Measurements from ENCODE around the gene BBS9. TPM values are rescaled to one million over a fixed set of nuclear protein-coding genes. Genes with fewer than 3 reads are reported as not detected.

BBS9 gene
- total RNA-seq, 1 experiment from 2014 or later = 4.7 TPM

DNA sequence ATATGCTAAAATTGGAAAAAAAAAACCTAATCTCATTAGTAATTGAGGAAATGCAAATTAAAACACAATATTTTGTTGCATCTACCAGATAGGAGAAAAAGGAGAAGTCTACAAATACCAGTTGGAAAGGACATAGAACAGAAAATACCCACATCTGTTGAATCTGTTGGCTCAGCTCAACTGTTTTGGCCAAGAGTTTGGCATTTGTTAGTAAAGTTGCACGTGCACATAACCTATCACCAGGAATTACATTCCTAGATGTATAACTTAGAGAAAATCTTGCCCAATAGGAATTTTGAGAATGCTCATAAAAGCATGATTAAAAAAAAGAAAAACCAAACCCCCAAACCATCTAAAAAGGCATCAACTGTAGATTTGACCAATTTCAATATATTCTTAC lies 493.9 kb downstream of the BBS9 start:
- TF ChIP-seq CTCF (IDR thresholded peaks at IDR 0.05; ENCODE audit: insufficient read depth in 1 of 2, low read depth in 1 of 2, low read length in 1 of 2, severe bottlenecking in 1 of 2, unreplicated experiment in 1 of 2) = no peak
- Histone ChIP-seq H3K27me3 (replicated peaks; ENCODE audit: control insufficient read depth, insufficient read depth, low read length) (no peaks in the 10 kb centered on the region), H3K36me3 (ENCODE audit: control insufficient read depth, insufficient read depth, low read length) (no peaks in the 10 kb centered on the region), H3K9me3 (no peaks in the 10 kb centered on the region), H3K4me1 (no peaks in the 10 kb centered on the region), H3K4me3 (ENCODE audit: low read depth, low read length) (no peak overlapping the region)
- CTCF ChIA-PET = no interaction called here
- no TSS peak for BruUV-seq (replicated peaks)
- Mint-ChIP-seq H3K36me3 (ENCODE audit: insufficient read depth, unreplicated experiment) (no peaks in the 10 kb centered on the region), H3K27ac (ENCODE audit: unreplicated experiment) (no peak overlapping the region), H3K9me3 (ENCODE audit: unreplicated experiment) (peaks cover 18% of the 10 kb centered on the region), H3K27me3 (ENCODE audit: insufficient read depth, unreplicated experiment) (no peaks in the 10 kb centered on the region), H3K4me1 (ENCODE audit: low read depth, unreplicated experiment) (no peaks in the 10 kb centered on the region), H3K4me3 (ENCODE audit: unreplicated experiment) (no peak overlapping the region)
- no peak for DNase-seq
- intact Hi-C loops (cut with micrococcal nuclease; ENCODE audit: unreplicated experiment) = no loop called here
- POLR2A ChIA-PET = no interaction called here

DNA sequence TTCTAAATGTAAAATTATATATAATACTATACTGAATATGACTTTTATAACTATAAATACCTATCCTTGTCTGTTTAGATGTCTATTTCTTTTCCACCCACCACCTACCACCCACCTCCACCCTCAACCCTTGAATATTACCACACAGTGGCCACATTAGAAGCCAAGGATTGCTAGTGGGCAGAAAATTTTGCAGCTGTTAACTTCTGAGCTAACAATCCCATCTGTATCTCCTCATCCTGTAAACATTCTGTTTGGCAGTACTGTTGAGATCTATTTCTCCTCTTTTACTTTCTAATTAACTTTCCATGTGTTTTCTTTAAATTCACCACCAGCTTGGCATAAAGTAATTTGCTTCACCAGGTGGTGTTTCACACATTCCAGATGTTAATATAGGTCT lies 494.9 kb downstream of the BBS9 start:
- POLR2A ChIA-PET = no interaction called here
- Histone ChIP-seq H3K4me3 (ENCODE audit: low read depth, low read length) (no peak overlapping the region), H3K27me3 (replicated peaks; ENCODE audit: control insufficient read depth, insufficient read depth, low read length) (no peaks in the 10 kb centered on the region), H3K4me1 (no peaks in the 10 kb centered on the region), H3K9me3 (no peaks in the 10 kb centered on the region), H3K36me3 (ENCODE audit: control insufficient read depth, insufficient read depth, low read length) (no peaks in the 10 kb centered on the region)
- Mint-ChIP-seq H3K27me3 (ENCODE audit: insufficient read depth, unreplicated experiment) (no peaks in the 10 kb centered on the region), H3K36me3 (ENCODE audit: insufficient read depth, unreplicated experiment) (no peaks in the 10 kb centered on the region), H3K9me3 (ENCODE audit: unreplicated experiment) (peaks cover 18% of the 10 kb centered on the region), H3K4me3 (ENCODE audit: unreplicated experiment) (no peak overlapping the region), H3K4me1 (ENCODE audit: low read depth, unreplicated experiment) (no peaks in the 10 kb centered on the region), H3K27ac (ENCODE audit: unreplicated experiment) (no peak overlapping the region)
- no peak for DNase-seq
- no peak for TF ChIP-seq CTCF (IDR thresholded peaks at IDR 0.05; ENCODE audit: insufficient read depth in 1 of 2, low read depth in 1 of 2, low read length in 1 of 2, severe bottlenecking in 1 of 2, unreplicated experiment in 1 of 2)
- CTCF ChIA-PET = no interaction called here
- intact Hi-C loops (cut with micrococcal nuclease; ENCODE audit: unreplicated experiment) = no loop called here
- BruUV-seq (replicated peaks) = no TSS peak

DNA sequence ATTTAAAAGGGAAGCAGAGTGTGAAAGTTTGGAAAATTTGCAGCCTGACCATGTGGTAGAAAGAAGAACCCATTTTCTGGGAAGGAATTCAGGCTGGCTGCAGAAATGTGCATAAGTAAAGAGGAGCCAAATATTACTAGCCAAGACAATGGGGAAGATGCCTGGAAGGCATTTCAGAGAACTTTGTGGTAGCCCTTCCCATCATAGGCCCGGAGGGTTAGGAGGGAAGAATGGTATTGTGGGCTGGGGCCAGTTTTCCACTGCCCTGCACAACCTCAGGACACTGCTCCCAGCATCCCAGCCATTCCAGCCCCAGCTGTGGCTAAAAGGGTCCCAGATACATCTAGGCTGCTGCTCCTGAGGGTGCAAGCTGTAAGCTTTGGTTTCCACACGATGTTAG lies 497.5 kb downstream of the BBS9 start:
- POLR2A ChIA-PET = no interaction called here
- H3K9me3 ChIP-seq = no peaks in the 10 kb centered on the region
- no peaks in the 10 kb centered on the region for H3K36me3 Mint-ChIP-seq (ENCODE audit: insufficient read depth, unreplicated experiment)
- no peaks in the 10 kb centered on the region for H3K4me1 Mint-ChIP-seq (ENCODE audit: low read depth, unreplicated experiment)
- no peak overlapping the region for H3K4me3 ChIP-seq (ENCODE audit: low read depth, low read length)
- H3K9me3 Mint-ChIP-seq (ENCODE audit: unreplicated experiment) = peaks cover 8% of the 10 kb centered on the region
- no peak for DNase-seq
- intact Hi-C loops (cut with micrococcal nuclease; ENCODE audit: unreplicated experiment) = no loop called here
- no TSS peak for BruUV-seq (replicated peaks)
- no peak overlapping the region for H3K4me3 Mint-ChIP-seq (ENCODE audit: unreplicated experiment)
- H3K27me3 Mint-ChIP-seq (ENCODE audit: insufficient read depth, unreplicated experiment) = no peaks in the 10 kb centered on the region
- TF ChIP-seq CTCF (IDR thresholded peaks at IDR 0.05; ENCODE audit: insufficient read depth in 1 of 2, low read depth in 1 of 2, low read length in 1 of 2, severe bottlenecking in 1 of 2, unreplicated experiment in 1 of 2) = no peak
- CTCF ChIA-PET = no interaction called here
- no peaks in the 10 kb centered on the region for H3K27me3 ChIP-seq (replicated peaks; ENCODE audit: control insufficient read depth, insufficient read depth, low read length)
- H3K36me3 ChIP-seq (ENCODE audit: control insufficient read depth, insufficient read depth, low read length) = no peaks in the 10 kb centered on the region
- H3K27ac Mint-ChIP-seq (ENCODE audit: unreplicated experiment) = no peak overlapping the region
- H3K4me1 ChIP-seq = no peaks in the 10 kb centered on the region
